Endothelial cell of umbilical vein (primary cell): ENCODE data around the gene CREG1.

Source experiments
- FOS ChIP-seq: IDR thresholded peaks from 2 replicates; pipeline ENCODE4 v1.6.1; 2011; ENCODE audit warnings: mild to moderate bottlenecking, low read length, moderate library complexity, borderline replicate concordance; ENCODE audit not compliant: insufficient read depth
- POLR2A ChIP-seq: IDR thresholded peaks from 2 replicates; pipeline ENCODE4 v1.6.1; 2012; ENCODE audit warnings: low read depth, mild to moderate bottlenecking, control low read depth, low read length

DNA sequence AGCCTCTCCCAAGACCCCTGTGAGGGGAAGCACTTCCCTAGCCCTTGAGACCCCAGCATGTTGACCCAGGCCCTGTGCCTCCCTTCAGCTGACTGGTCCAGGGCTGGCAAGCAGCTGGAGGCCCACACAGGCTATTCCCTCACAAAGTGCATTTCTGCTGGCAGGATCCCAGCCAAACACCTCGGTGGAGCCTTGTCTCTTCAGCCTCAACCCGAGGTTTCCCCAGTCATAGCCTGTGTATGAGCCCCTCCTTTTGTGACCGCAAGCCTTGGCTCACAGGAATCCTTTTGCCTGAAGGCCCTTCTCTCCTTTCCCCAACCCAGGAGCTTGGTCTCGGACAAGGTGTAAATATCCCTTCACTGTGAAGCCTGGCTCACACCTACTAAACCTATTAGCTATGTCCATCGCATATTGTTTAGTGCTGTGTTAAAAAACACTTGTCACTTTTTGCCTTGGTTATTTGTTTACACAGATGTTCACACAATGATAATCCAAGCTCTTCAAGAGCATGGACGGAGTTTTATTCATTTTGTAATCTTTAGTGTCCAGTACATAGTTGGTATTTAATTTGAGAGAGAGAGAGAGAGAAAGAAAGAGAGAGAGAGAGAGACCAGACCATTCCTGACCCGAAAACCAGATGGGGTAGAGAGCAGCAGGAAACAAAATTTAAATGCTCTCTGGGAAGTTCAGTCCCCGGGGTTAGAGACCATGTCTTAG is 26.7 kb downstream of the CREG1 start:
- TF ChIP-seq FOS (no peak), POLR2A (no peak)
